HepG2 (cell line): ENCODE data around the gene BSG. TPM values are rescaled to one million over a fixed set of nuclear protein-coding genes. Genes with fewer than 3 reads are reported as not detected.

Experiments used
- EZH2 ChIP-seq: conservative IDR thresholded peaks from 2 replicates; pipeline ENCODE4 v1.6.1; 2012; ENCODE audit warnings: mild to moderate bottlenecking, low read depth, low read length, moderate library complexity
- KLF11 ChIP-seq: IDR thresholded peaks from 2 replicates; pipeline ENCODE4 v1.6.1; 2016; ENCODE audit warnings: missing compliant biosample characterization
- PCBP2 ChIP-seq: fragments of 200-400 bp; formaldehyde crosslinking; optimal IDR thresholded peaks from 2 replicates; pipeline ENCODE3; 2018; ENCODE audit warnings: low read length, low read depth; ENCODE audit not compliant: poor library complexity, severe bottlenecking
- SP1 ChIP-seq, 2 experiments: fragments of 450-650 bp in 1 of 2; sonication (generic) in 1 of 2; formaldehyde crosslinking in 1 of 2; IDR thresholded peaks; 2 replicates each; pipeline versions ENCODE4 v1.4.0 to v1.6.1; 2016 to 2020; ENCODE audit warnings: missing genetic modification reagents in 1 of 2
- SRF ChIP-seq: IDR thresholded peaks from 2 replicates; pipeline ENCODE4 v1.6.1; 2011; ENCODE audit warnings: mild to moderate bottlenecking, low read depth, low read length, moderate library complexity
- SRY ChIP-seq: sonication (generic); formaldehyde crosslinking; IDR thresholded peaks from 2 replicates; pipeline ENCODE4 v1.8.0; 2022; ENCODE audit warnings: mild to moderate bottlenecking, missing genetic modification reagents
- ZMYM3 ChIP-seq: sonication (generic); formaldehyde crosslinking; IDR thresholded peaks from 2 replicates; pipeline ENCODE4 v1.5.1; 2020; ENCODE audit warnings: mild to moderate bottlenecking, missing genetic modification reagents
- ZMYM4 ChIP-seq: sonication (generic); formaldehyde crosslinking; IDR thresholded peaks from 2 replicates; pipeline ENCODE4 v1.8.1; 2023; ENCODE audit warnings: mild to moderate bottlenecking, missing genetic modification reagents
- ZNF296 ChIP-seq: sonication (generic); formaldehyde crosslinking; conservative IDR thresholded peaks from 2 replicates; pipeline ENCODE4 v1.5.0; 2020; ENCODE audit warnings: mild to moderate bottlenecking, missing genetic modification reagents
- ZNF674 ChIP-seq: sonication (generic); formaldehyde crosslinking; IDR thresholded peaks from 2 replicates; pipeline ENCODE4 v1.5.0; 2020; ENCODE audit warnings: low read depth, mild to moderate bottlenecking, missing genetic modification reagents
- polyA plus RNA-seq, 8 experiments: library from polyadenylated mRNA; depleted of rRNA in 3 of 8; stranded (reverse) in 7 of 8; unstranded in 1 of 8; fragments of >200 nt; fragmentation: Illumina TruSeq in 4 of 8; extraction: Trizol in 4 of 8; gene quantifications; 2 replicates each; pipeline versions ENCODE4 v1.2.1 to v1.2.3, GENCODE V29; 2011 to 2016; ENCODE audit warnings: low read depth in 4 of 8, missing spikeins in 1 of 8, mixed read lengths in 1 of 8; ENCODE audit not compliant: insufficient read depth in 1 of 8
- total RNA-seq, 5 experiments: library from RNA; depleted of rRNA; stranded (reverse); fragments of >200 nt; fragmentation: Illumina TruSeq; extraction: Trizol; gene quantifications; 2 replicates each; pipeline ENCODE4 v1.2.3, GENCODE V29; 2016; ENCODE audit warnings: low read depth in 1 of 5
- TF ChIP-seq, protein P1 (sequence below): sonication (generic); formaldehyde crosslinking; IDR thresholded peaks from 2 replicates; pipeline ENCODE4 v1.4.0; 2020; ENCODE audit warnings: missing genetic modification reagents
- TF ChIP-seq, protein P2 (sequence below): sonication (generic); formaldehyde crosslinking; IDR thresholded peaks from 2 replicates; pipeline ENCODE4 v1.4.0; 2020; ENCODE audit warnings: missing genetic modification reagents, mild to moderate bottlenecking, borderline replicate concordance
- TF ChIP-seq, protein P3 (sequence below): sonication (generic); formaldehyde crosslinking; IDR thresholded peaks from 2 replicates; pipeline ENCODE4 v1.4.0; 2020; ENCODE audit warnings: mild to moderate bottlenecking, missing genetic modification reagents
- TF ChIP-seq, protein P4 (sequence below): sonication (generic); formaldehyde crosslinking; IDR thresholded peaks from 2 replicates; pipeline ENCODE4 v1.8.0; 2022; ENCODE audit warnings: missing genetic modification reagents, mild to moderate bottlenecking, borderline replicate concordance
- TF ChIP-seq, protein P5 (sequence below), 2 experiments: sonication (generic) in 1 of 2; formaldehyde crosslinking in 1 of 2; IDR thresholded peaks; 2 replicates each; pipeline versions ENCODE4 v1.6.1 to v1.9.0; 2014 to 2022; ENCODE audit warnings: antibody characterized with exemption in 1 of 2, borderline replicate concordance in 1 of 2, inconsistent platforms in 1 of 2, low read depth in 1 of 2, missing genetic modification reagents in 1 of 2

The BSG gene
- total and polyA plus RNA-seq, 2 of the 13 experiments (the other 11 are each of a cell fraction or from before 2014, with no cell fraction given), result 309 to 754 TPM

DNA sequence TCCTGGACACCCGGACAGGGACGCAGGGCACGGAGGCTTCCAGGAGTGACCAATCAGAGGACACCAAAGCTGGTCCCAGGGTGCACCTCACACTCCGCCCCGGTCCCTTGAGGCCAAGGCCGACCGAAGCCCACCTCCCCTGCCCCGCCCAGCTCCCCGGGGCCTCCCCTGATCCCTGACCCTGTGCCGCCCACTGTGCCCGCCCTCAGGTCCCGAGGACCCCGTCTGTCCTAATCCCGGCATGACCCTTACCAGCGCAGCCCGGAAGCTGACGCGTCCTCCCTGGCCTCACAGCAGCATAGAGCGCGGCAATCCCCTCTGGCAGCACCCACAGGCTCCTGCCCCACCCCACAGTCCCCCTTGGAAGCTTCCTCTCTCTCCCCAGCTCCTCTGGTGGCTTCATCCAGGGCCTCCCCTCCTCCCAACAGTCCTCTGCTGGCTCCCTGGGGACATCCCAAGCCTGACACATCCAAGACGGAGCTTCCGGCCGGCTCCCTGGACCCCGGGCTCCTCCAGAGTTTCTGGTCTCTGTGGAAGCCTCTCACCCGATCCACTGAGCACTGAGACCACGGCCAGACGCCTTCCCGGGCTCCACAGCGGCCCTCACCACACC, 48.2 kb upstream of the BSG start (continued):
- TF ChIP-seq, protein P1, sequence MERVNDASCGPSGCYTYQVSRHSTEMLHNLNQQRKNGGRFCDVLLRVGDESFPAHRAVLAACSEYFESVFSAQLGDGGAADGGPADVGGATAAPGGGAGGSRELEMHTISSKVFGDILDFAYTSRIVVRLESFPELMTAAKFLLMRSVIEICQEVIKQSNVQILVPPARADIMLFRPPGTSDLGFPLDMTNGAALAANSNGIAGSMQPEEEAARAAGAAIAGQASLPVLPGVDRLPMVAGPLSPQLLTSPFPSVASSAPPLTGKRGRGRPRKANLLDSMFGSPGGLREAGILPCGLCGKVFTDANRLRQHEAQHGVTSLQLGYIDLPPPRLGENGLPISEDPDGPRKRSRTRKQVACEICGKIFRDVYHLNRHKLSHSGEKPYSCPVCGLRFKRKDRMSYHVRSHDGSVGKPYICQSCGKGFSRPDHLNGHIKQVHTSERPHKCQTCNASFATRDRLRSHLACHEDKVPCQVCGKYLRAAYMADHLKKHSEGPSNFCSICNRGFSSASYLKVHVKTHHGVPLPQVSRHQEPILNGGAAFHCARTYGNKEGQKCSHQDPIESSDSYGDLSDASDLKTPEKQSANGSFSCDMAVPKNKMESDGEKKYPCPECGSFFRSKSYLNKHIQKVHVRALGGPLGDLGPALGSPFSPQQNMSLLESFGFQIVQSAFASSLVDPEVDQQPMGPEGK (CRISPR knock-in tag), result peak; percentile 86
- TF ChIP-seq, protein P2, sequence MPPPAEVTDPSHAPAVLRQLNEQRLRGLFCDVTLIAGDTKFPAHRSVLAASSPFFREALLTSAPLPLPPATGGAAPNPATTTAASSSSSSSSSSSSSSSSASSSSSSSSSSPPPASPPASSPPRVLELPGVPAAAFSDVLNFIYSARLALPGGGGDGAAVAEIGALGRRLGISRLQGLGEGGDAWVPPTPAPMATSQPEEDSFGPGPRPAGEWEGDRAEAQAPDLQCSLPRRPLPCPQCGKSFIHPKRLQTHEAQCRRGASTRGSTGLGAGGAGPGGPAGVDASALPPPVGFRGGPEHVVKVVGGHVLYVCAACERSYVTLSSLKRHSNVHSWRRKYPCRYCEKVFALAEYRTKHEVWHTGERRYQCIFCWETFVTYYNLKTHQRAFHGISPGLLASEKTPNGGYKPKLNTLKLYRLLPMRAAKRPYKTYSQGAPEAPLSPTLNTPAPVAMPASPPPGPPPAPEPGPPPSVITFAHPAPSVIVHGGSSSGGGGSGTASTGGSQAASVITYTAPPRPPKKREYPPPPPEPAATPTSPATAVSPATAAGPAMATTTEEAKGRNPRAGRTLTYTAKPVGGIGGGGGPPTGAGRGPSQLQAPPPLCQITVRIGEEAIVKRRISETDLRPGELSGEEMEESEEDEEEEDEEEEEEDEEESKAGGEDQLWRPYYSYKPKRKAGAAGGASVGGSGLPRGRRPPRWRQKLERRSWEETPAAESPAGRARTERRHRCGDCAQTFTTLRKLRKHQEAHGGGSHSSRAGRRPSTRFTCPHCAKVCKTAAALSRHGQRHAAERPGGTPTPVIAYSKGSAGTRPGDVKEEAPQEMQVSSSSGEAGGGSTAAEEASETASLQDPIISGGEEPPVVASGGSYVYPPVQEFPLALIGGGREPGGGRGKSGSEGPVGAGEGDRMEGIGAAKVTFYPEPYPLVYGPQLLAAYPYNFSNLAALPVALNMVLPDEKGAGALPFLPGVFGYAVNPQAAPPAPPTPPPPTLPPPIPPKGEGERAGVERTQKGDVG (CRISPR knock-in tag), result no peak; the same call in 1 of the 2 replicates
- TF ChIP-seq SRF, result no peak
- peak; percentile 80 for TF ChIP-seq ZMYM3
- TF ChIP-seq EZH2, result no peak
- TF ChIP-seq PCBP2, result no peak
- TF ChIP-seq, protein P3, sequence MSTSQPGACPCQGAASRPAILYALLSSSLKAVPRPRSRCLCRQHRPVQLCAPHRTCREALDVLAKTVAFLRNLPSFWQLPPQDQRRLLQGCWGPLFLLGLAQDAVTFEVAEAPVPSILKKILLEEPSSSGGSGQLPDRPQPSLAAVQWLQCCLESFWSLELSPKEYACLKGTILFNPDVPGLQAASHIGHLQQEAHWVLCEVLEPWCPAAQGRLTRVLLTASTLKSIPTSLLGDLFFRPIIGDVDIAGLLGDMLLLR (CRISPR knock-in tag), result peak; percentile 61; the same call in 1 of the 2 replicates
- TF ChIP-seq ZMYM4, result peak; percentile 81; the same call in 1 of the 2 replicates
- no peak; the same call in 1 of the 2 replicates for TF ChIP-seq ZNF296 (CRISPR knock-in tag)
- TF ChIP-seq KLF11 (CRISPR knock-in tag), result no peak
- no peak for TF ChIP-seq ZNF674 (CRISPR knock-in tag)
- no peak; the same call in 1 of the 2 replicates for TF ChIP-seq SRY (CRISPR knock-in tag)
- TF ChIP-seq, protein P4, sequence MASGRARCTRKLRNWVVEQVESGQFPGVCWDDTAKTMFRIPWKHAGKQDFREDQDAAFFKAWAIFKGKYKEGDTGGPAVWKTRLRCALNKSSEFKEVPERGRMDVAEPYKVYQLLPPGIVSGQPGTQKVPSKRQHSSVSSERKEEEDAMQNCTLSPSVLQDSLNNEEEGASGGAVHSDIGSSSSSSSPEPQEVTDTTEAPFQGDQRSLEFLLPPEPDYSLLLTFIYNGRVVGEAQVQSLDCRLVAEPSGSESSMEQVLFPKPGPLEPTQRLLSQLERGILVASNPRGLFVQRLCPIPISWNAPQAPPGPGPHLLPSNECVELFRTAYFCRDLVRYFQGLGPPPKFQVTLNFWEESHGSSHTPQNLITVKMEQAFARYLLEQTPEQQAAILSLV (CRISPR knock-in tag), result no peak
- TF ChIP-seq, protein P5, sequence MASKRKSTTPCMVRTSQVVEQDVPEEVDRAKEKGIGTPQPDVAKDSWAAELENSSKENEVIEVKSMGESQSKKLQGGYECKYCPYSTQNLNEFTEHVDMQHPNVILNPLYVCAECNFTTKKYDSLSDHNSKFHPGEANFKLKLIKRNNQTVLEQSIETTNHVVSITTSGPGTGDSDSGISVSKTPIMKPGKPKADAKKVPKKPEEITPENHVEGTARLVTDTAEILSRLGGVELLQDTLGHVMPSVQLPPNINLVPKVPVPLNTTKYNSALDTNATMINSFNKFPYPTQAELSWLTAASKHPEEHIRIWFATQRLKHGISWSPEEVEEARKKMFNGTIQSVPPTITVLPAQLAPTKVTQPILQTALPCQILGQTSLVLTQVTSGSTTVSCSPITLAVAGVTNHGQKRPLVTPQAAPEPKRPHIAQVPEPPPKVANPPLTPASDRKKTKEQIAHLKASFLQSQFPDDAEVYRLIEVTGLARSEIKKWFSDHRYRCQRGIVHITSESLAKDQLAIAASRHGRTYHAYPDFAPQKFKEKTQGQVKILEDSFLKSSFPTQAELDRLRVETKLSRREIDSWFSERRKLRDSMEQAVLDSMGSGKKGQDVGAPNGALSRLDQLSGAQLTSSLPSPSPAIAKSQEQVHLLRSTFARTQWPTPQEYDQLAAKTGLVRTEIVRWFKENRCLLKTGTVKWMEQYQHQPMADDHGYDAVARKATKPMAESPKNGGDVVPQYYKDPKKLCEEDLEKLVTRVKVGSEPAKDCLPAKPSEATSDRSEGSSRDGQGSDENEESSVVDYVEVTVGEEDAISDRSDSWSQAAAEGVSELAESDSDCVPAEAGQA (IDR thresholded peaks at IDR 0.05; ENCODE audit: low read depth), result no peak
- TF ChIP-seq, protein P5 (CRISPR knock-in tag; IDR thresholded peaks at IDR 0.05; ENCODE audit: borderline replicate concordance), result no peak
- TF ChIP-seq SP1 (IDR thresholded peaks at IDR 0.05), result no peak
- TF ChIP-seq SP1 (CRISPR knock-in tag; IDR thresholded peaks at IDR 0.05), result peak; percentile 75; the same call in 1 of the 2 replicates
